Stimulated activated CD4-positive, alpha-beta T cell treated with anti-CD3 and anti-CD28 coated beads, Interleukin-15, amount 100 ng/mL, for 48 hours (primary cell): ENCODE measurements around the gene ZNF423.

ENCODE experiments used
- DNase-seq, 2 donors: peaks; one replicate each; pipeline ENCODE4 v3.0.0-alpha.2; 2020; ENCODE audit warnings: low read depth in 2 of 2

ZNF423 gene

GRCh38 chr16:49643429-49644144 is 212.3 kb downstream of the ZNF423 start:
- no peak for DNase-seq

- no peak for DNase-seq
Measured at GRCh38 chr16:49641250-49641649, 214.7 kb downstream of the ZNF423 start.

- no peak for DNase-seq
Measured at GRCh38 chr16:49640581-49640980, 215.3 kb downstream of the ZNF423 start.

GRCh38 chr16:49639739-49640431 is 216.0 kb downstream of the ZNF423 start:
- DNase-seq, result no peak

- no peak for DNase-seq
Measured at GRCh38 chr16:49638673-49639610, 217.0 kb downstream of the ZNF423 start.

- DNase-seq, result no peak
Measured at GRCh38 chr16:49637933-49638672, 217.8 kb downstream of the ZNF423 start.

- no peak for DNase-seq
Measured at GRCh38 chr16:49637511-49637910, 218.4 kb downstream of the ZNF423 start.

- no peak for DNase-seq
Measured at GRCh38 chr16:49636608-49637007, 219.3 kb downstream of the ZNF423 start.

- DNase-seq, result no peak
Measured at GRCh38 chr16:49635591-49636581, 220.0 kb downstream of the ZNF423 start.

- DNase-seq, result no peak
Measured at GRCh38 chr16:49635009-49635350, 220.9 kb downstream of the ZNF423 start.

GRCh38 chr16:49634235-49635008 is 221.5 kb downstream of the ZNF423 start:
- DNase-seq, result no peak

- DNase-seq, result no peak
Measured at GRCh38 chr16:49632795-49633184, 223.1 kb downstream of the ZNF423 start.

GRCh38 chr16:49632086-49632794 is 223.7 kb downstream of the ZNF423 start:
- DNase-seq, result no peak

- no peak for DNase-seq
Measured at GRCh38 chr16:49631187-49632041, 224.5 kb downstream of the ZNF423 start.

- DNase-seq, result no peak
Measured at GRCh38 chr16:49630783-49631182, 225.1 kb downstream of the ZNF423 start.

GRCh38 chr16:49629851-49630250 is 226.1 kb downstream of the ZNF423 start:
- DNase-seq, result no peak

GRCh38 chr16:49628148-49628547 is 227.8 kb downstream of the ZNF423 start:
- DNase-seq, result no peak
